CD4-positive, alpha-beta memory T cell (primary cell): ENCODE measurements around the gene CRMP1. TPM values are rescaled to one million over a fixed set of nuclear protein-coding genes. Genes with fewer than 3 reads are reported as not detected.

Source experiments
- CTCF ChIA-PET: fragments of 350-600 bp; sonication (Branson Sonifier 250); formaldehyde crosslinking; loops from one replicate; lab custom pipeline; 2021; ENCODE audit warnings: inconsistent platforms; ENCODE audit not compliant: partially characterized antibody; lab: Charles Lee
- POLR2A ChIA-PET: fragments of 350-600 bp; sonication (Branson Sonifier 250); formaldehyde crosslinking; loops from one replicate; lab custom pipeline; 2021; ENCODE audit not compliant: partially characterized antibody; lab: Charles Lee
- DNase-seq, 5 donors: peaks; one replicate each; pipeline versions ENCODE4 v3.0.0 to v3.0.0-alpha.2; 2020 to 2022; ENCODE audit warnings: mixed read lengths in 1 of 5
- H3K27ac ChIP-seq: one replicate; pipeline ENCODE4 v1.7.0; 2013; ENCODE audit warnings: low read depth, low read length
- H3K27me3 ChIP-seq: 2 replicates; pipeline ENCODE4 v1.7.0; 2013; ENCODE audit warnings: mild to moderate bottlenecking, low read length, moderate library complexity; ENCODE audit not compliant: insufficient read depth
- H3K36me3 ChIP-seq: 2 replicates; pipeline ENCODE4 v1.7.0; 2013; ENCODE audit warnings: mild to moderate bottlenecking, low read length, moderate library complexity; ENCODE audit not compliant: insufficient read depth
- H3K4me1 ChIP-seq: 2 replicates; pipeline ENCODE4 v1.7.0; 2013; ENCODE audit warnings: mild to moderate bottlenecking, low read length, moderate library complexity; ENCODE audit not compliant: insufficient read depth
- H3K4me3 ChIP-seq, 2 donors: one replicate each; pipeline ENCODE4 v1.7.0; 2013; ENCODE audit warnings: low read length in 2 of 2, mild to moderate bottlenecking in 1 of 2
- H3K9me3 ChIP-seq, 2 donors: one replicate each; pipeline ENCODE4 v1.7.0; 2013; ENCODE audit warnings: low read length in 2 of 2, control low read depth in 1 of 2; ENCODE audit not compliant: control insufficient read depth in 1 of 2
- H3K27ac Mint-ChIP-seq, 7 donors: one replicate each; pipeline ENCODE4 v1.8.0; 2020 to 2021; ENCODE audit warnings: mixed read lengths in 7 of 7, mild to moderate bottlenecking in 6 of 7, inconsistent platforms in 3 of 7, moderate library complexity in 3 of 7
- H3K27me3 Mint-ChIP-seq, 2 donors: one replicate each; pipeline ENCODE4 v1.8.0; 2020 to 2021; ENCODE audit warnings: mixed read lengths in 2 of 2
- H3K36me3 Mint-ChIP-seq, 2 donors: one replicate each; pipeline ENCODE4 v1.8.0; 2020 to 2021; ENCODE audit warnings: mixed read lengths in 2 of 2, inconsistent platforms in 1 of 2, mild to moderate bottlenecking in 1 of 2
- H3K4me1 Mint-ChIP-seq, 4 donors: one replicate each; pipeline ENCODE4 v1.8.0; 2020 to 2021; ENCODE audit warnings: mixed read lengths in 4 of 4, mild to moderate bottlenecking in 1 of 4
- H3K4me3 Mint-ChIP-seq, 8 donors: one replicate each; pipeline ENCODE4 v1.8.0; 2020 to 2021; ENCODE audit warnings: mixed read lengths in 8 of 8, mild to moderate bottlenecking in 7 of 8, moderate library complexity in 6 of 8, inconsistent platforms in 3 of 8
- H3K9me3 Mint-ChIP-seq, 8 donors: one replicate each; pipeline ENCODE4 v1.8.0; 2020 to 2021; ENCODE audit warnings: mixed read lengths in 8 of 8, mild to moderate bottlenecking in 5 of 8, inconsistent platforms in 3 of 8, moderate library complexity in 1 of 8
- intact Hi-C: fragments of 100-400 bp; cut with micrococcal nuclease; formaldehyde crosslinking; loops from one replicate; pipeline ENCODE4 v1.15.1; 2023
- polyA plus RNA-seq, 2 donors: library from polyadenylated mRNA; unstranded; fragments of 300-500 nt; fragmentation: Illumina TruSeq; gene quantifications; one replicate each; pipeline ENCODE4 v1.2.3, GENCODE V29; 2021
- total RNA-seq, 2 experiments: library from RNA; stranded (reverse); gene quantifications; one replicate each; pipeline ENCODE4 v1.2.3, GENCODE V29; 2021

The CRMP1 gene
- total and polyA plus RNA-seq, 4 experiments from 2014 or later: not detected

DNA sequence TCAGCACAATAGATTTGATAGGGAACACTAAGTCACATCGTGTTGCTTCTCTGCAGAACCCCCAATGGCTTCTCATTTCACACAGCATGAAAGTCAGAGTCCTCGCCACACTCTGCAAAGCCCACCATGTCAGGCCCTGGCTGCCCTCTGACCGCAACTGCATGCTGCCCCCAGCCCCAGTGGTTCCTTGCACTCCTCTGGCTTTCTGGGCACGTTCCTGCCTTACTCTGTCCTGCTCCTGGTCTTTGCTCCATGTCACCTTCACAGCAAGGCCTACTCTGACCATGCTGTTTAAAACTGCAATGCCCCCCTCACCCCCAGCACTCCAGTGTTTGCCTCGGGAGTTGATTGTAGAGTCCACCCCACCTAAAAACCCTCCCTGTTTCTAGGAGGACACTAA, 103.7 kb downstream of the CRMP1 start:
- Histone ChIP-seq H3K9me3 (no peaks in the 10 kb centered on the region), H3K4me1 (no peaks in the 10 kb centered on the region), H3K4me3 (no peak overlapping the region), H3K36me3 (no peaks in the 10 kb centered on the region), H3K27me3 (no peaks in the 10 kb centered on the region), H3K27ac (no peak overlapping the region)
- intact Hi-C loops: no loop called here
- H3K36me3 Mint-ChIP-seq: no peaks in the 10 kb centered on the region
- POLR2A ChIA-PET: no interaction called here
- no peak overlapping the region for H3K27ac Mint-ChIP-seq
- CTCF ChIA-PET: no interaction called here
- H3K4me3 Mint-ChIP-seq: no peak overlapping the region
- peaks cover 0 to 2% of the 10 kb centered on the region in 2 donors for H3K27me3 Mint-ChIP-seq
- H3K9me3 Mint-ChIP-seq: peaks cover 0 to 1% (median 0%) of the 10 kb centered on the region in 8 donors
- no peaks in the 10 kb centered on the region for H3K4me1 Mint-ChIP-seq
- DNase-seq: no peak

DNA sequence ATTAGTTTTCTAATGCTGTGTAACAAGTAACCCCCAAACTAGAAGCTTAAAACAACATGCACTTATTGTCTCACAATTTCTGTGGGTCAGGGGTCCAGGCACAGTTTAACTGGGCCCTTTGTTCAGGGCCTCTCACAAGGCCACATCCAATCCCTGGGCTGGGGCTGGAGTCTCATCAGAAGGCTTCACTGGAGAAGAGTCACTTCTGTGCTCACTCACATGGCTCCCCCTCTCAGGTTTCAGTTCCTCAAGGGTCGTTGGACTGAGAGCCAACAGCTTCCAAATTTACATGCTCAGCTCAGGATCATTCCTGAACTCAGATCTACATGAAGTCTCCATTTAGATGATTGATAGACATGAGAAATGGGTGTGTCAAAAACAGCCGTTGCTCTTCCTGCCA, 104.7 kb downstream of the CRMP1 start:
- Histone ChIP-seq H3K27ac (no peak overlapping the region), H3K4me1 (no peaks in the 10 kb centered on the region), H3K9me3 (no peaks in the 10 kb centered on the region), H3K27me3 (no peaks in the 10 kb centered on the region), H3K36me3 (no peaks in the 10 kb centered on the region), H3K4me3 (no peak overlapping the region)
- H3K27me3 Mint-ChIP-seq: peaks cover 0 to 2% of the 10 kb centered on the region in 2 donors
- ChIA-PET CTCF (interaction anchor here (0.6 kb wide), 1 partner anchor 925 kb away, joined by 3 read pairs; no protein-coding TSS in a partner anchor), POLR2A (no interaction called here)
- intact Hi-C loops: no loop called here
- no peak overlapping the region for H3K27ac Mint-ChIP-seq
- H3K9me3 Mint-ChIP-seq: peaks cover 0 to 1% (median 0%) of the 10 kb centered on the region in 8 donors
- no peak for DNase-seq
- H3K36me3 Mint-ChIP-seq: no peaks in the 10 kb centered on the region
- no peak overlapping the region for H3K4me3 Mint-ChIP-seq
- H3K4me1 Mint-ChIP-seq: no peaks in the 10 kb centered on the region

GRCh38 chr4:5787311-5787710, 105.6 kb downstream of the CRMP1 start:
- Mint-ChIP-seq H3K4me3 (no peak overlapping the region), H3K27me3 (peaks cover 0 to 2% of the 10 kb centered on the region in 2 donors), H3K4me1 (no peaks in the 10 kb centered on the region), H3K36me3 (no peaks in the 10 kb centered on the region), H3K27ac (no peak overlapping the region), H3K9me3 (peaks cover 0 to 1% (median 0%) of the 10 kb centered on the region in 8 donors)
- intact Hi-C loops: no loop called here
- H3K27ac ChIP-seq: no peak overlapping the region
- H3K27me3 ChIP-seq: no peaks in the 10 kb centered on the region
- no peaks in the 10 kb centered on the region for H3K36me3 ChIP-seq
- H3K4me3 ChIP-seq: no peak overlapping the region
- POLR2A ChIA-PET: no interaction called here
- H3K9me3 ChIP-seq: no peaks in the 10 kb centered on the region
- CTCF ChIA-PET: no interaction called here
- DNase-seq: no peak
- no peaks in the 10 kb centered on the region for H3K4me1 ChIP-seq

DNA sequence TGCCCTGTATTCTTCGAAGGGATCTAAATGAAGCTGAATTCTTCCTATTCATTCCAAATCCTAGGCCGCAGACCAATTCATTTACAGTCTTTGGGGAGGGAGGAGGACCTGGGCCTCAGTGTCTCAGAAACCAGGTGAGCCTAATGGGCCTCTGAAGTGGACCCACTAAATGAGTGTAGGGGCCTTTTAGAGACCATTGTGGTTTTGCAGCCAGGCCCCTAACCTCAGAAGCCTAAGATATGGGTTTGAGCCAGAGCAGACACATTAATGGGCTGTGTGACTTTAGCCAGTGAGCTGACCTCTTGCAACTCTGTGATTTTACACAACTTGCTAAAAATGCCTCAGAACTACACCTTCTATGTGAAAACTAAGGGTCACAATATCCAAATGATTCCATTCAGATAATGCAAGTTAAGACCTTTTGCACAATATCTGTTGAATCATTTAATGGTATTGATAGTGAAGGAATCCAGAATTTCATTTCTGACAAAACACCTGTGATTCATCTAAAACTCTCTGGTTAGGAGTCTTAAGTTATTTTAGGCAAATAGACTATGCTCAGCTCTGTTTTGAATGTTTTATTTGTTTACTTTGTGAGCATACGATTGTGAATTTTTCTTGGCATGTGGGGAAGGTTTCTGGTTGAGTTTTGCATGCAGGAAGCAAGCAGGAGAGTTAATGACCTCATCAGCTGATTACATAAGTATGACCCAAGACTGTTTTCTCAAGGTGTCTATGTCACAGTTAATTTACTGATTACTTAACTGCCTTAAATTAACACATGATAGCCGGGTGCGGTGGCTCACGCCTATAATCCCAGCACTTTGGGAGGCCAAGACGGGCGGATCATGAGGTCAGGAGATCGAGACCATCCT, 106.8 kb downstream of the CRMP1 start:
- H3K4me1 Mint-ChIP-seq: no peaks in the 10 kb centered on the region
- CTCF ChIA-PET: no interaction called here

DNA sequence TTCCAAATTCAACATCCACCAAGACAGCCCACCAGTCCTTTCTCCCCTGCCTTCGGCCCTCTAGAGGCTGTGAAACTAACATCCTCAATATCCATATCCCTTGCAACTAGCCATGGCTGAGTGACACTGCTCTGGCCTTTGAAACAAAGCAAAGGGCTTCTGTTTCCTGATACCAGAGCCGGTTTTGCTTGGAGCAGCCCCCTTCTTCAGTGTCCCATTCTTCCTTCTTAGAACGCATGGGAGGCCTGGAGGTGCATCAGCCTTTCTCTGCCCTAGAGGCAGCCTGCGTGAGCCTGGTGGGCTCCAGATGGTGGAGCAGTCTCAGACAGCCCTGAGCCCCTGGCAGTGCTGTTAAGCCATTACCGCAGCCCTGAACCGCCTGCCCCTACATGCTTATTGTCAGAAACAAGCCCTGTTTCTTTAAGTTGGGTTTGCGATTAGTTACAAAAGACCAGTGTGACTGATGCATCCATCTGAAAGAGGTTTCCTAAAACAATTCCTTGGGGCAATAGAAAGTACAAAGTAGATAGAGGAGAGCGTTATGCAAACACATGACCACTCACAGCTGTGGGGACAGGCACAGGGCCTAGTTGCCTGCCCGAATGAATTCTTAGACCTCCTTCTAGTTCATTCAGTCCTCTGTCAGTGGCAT, 107.8 kb downstream of the CRMP1 start:
- H3K9me3 Mint-ChIP-seq: peaks cover 0 to 4% (median 0%) of the 10 kb centered on the region in 8 donors
- H3K27ac Mint-ChIP-seq: no peak overlapping the region
- no peaks in the 10 kb centered on the region for H3K27me3 ChIP-seq
- no peak for DNase-seq
- H3K4me3 ChIP-seq: no peak overlapping the region
- POLR2A ChIA-PET: no interaction called here
- H3K4me1 ChIP-seq: no peaks in the 10 kb centered on the region
- H3K36me3 ChIP-seq: no peaks in the 10 kb centered on the region
- H3K36me3 Mint-ChIP-seq: no peaks in the 10 kb centered on the region
- intact Hi-C loops: no loop called here
- CTCF ChIA-PET: no interaction called here
- no peak overlapping the region for H3K27ac ChIP-seq
- peaks cover 0 to 2% of the 10 kb centered on the region in 2 donors for H3K27me3 Mint-ChIP-seq
- no peaks in the 10 kb centered on the region for H3K4me1 Mint-ChIP-seq
- no peaks in the 10 kb centered on the region for H3K9me3 ChIP-seq
- H3K4me3 Mint-ChIP-seq: no peak overlapping the region

More for the DNA sequence above, 106.8 kb downstream of the CRMP1 start:
- H3K36me3 Mint-ChIP-seq: no peaks in the 10 kb centered on the region
- no peak overlapping the region for H3K27ac Mint-ChIP-seq
- Histone ChIP-seq H3K9me3 (no peaks in the 10 kb centered on the region), H3K27ac (no peak overlapping the region), H3K4me1 (no peaks in the 10 kb centered on the region), H3K36me3 (no peaks in the 10 kb centered on the region), H3K27me3 (no peaks in the 10 kb centered on the region), H3K4me3 (no peak overlapping the region)
- no peak for DNase-seq
- intact Hi-C loops: no loop called here
- peaks cover 0 to 1% (median 0%) of the 10 kb centered on the region in 8 donors for H3K9me3 Mint-ChIP-seq
- no peak overlapping the region for H3K4me3 Mint-ChIP-seq
- peaks cover 0 to 2% of the 10 kb centered on the region in 2 donors for H3K27me3 Mint-ChIP-seq
- POLR2A ChIA-PET: no interaction called here

GRCh38 chr4:5784021-5784420, 108.9 kb downstream of the CRMP1 start:
- intact Hi-C loops: no loop called here
- Mint-ChIP-seq H3K36me3 (no peaks in the 10 kb centered on the region), H3K27ac (no peak overlapping the region), H3K27me3 (peaks cover 0 to 2% of the 10 kb centered on the region in 2 donors), H3K4me3 (no peak overlapping the region), H3K9me3 (peaks cover 0 to 4% (median 0%) of the 10 kb centered on the region in 8 donors), H3K4me1 (no peaks in the 10 kb centered on the region)
- no peak overlapping the region for H3K27ac ChIP-seq
- no peak overlapping the region for H3K4me3 ChIP-seq
- H3K27me3 ChIP-seq: no peaks in the 10 kb centered on the region
- ChIA-PET POLR2A (no interaction called here), CTCF (no interaction called here)
- no peaks in the 10 kb centered on the region for H3K4me1 ChIP-seq
- H3K9me3 ChIP-seq: no peaks in the 10 kb centered on the region
- no peaks in the 10 kb centered on the region for H3K36me3 ChIP-seq
- DNase-seq: no peak

DNA sequence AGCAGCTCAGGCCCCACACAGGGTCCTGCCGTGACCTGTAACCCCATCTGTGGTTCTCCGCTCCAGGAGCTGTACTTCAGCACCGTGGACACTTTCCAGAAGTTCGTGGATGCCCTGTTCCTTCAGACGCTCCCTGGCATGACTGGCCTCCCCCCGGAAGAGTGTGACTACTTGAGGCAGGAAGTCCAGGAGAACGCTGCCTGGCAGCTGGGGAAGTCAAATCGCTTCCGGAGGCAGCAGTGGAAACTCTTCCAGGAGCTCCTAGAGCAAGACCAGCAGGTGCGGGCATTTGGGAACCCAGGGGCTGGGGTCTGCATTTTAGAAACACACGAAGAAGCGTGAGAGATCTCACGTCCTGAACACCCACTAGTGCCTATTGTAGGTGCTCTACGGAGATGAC, 109.4 kb downstream of the CRMP1 start:
- Mint-ChIP-seq H3K36me3 (no peaks in the 10 kb centered on the region), H3K9me3 (peaks cover 0 to 4% (median 0%) of the 10 kb centered on the region in 8 donors), H3K4me1 (no peaks in the 10 kb centered on the region), H3K27ac (no peak overlapping the region), H3K4me3 (no peak overlapping the region), H3K27me3 (peaks cover 0 to 2% of the 10 kb centered on the region in 2 donors)
- no peak overlapping the region for H3K27ac ChIP-seq
- no peaks in the 10 kb centered on the region for H3K27me3 ChIP-seq
- ChIA-PET POLR2A (no interaction called here), CTCF (no interaction called here)
- intact Hi-C loops: no loop called here
- no peaks in the 10 kb centered on the region for H3K4me1 ChIP-seq
- H3K9me3 ChIP-seq: no peaks in the 10 kb centered on the region
- DNase-seq: no peak
- no peaks in the 10 kb centered on the region for H3K36me3 ChIP-seq
- H3K4me3 ChIP-seq: no peak overlapping the region
